NCI-H82 (cell line): ENCODE measurements around the gene FAM151B.
A peak's percentile ranks its signal among the peaks of the same experiment; 100 is the strongest.
"Not testable (repeated sequence)": the region's sequence is repeated elsewhere in the genome, so short reads cannot be mapped to it uniquely, and the experiment has no call there.

Source experiments
- DNase-seq: peaks from one replicate; lab custom pipeline; 2025; lab: John Stamatoyannopoulos, UW

FAM151B gene, protein sequence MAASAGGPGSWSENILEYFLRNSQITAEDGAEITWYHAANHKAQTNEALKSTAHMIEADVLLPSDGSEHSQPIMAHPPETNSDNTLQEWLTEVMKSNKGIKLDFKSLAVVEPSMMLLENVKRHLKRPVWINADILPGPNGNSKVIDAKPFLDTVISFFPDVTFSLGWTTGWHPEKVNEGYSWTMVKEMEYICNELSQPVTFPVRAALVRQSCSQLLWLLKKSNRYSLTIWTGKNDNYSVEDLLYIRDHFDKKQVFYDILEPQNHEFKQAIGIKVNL

DNA sequence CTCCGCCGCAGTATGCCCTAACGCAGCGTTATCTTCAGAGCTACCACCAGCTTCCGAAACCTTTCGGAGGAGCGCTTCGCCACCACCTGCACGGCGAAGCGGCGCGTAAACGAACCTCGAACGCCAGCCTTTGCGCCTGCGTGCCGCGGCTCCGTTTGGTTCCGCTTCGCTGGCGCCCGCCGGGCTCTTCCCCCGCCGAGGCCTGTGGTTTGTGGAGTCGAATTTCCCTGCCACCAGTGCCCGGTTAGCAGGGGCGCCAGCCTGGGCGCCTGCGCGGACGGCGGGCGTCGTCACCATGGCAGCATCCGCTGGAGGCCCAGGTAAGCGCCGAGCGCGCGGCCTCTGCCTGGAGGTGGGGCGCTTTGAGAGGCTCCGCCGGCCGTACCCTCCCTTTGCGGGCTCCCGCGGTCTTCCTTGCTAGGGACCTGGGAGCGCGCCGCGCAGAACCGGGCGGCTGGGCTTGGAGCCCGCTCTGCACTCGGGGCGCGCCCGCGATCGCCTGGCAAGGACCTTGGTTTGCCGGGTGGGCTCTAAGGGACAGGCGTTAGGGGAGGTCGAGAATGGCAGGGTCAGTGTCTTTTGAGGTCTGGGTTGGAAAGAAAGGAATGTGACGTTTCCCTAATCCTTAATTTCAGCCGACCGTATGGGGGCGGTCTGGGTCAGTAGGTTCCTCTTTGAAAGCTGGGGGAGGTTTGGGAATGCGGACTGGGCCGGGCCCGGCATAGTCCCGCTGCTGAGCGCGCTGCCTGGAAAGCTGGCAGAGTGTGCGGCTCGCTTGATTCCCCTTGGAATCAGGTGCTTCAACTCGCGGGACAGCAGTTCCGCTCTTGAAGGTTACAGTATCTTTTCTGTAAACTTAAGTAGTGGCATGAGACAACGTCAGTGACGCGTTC, at the start of gene FAM151B:
Gene FAM151B (plus strand): TSS at position 272 of the 893 bp plus-strand sequence. CDS start 24 bp downstream, at position 296.
- DNase-seq: peak; percentile 80

DNA sequence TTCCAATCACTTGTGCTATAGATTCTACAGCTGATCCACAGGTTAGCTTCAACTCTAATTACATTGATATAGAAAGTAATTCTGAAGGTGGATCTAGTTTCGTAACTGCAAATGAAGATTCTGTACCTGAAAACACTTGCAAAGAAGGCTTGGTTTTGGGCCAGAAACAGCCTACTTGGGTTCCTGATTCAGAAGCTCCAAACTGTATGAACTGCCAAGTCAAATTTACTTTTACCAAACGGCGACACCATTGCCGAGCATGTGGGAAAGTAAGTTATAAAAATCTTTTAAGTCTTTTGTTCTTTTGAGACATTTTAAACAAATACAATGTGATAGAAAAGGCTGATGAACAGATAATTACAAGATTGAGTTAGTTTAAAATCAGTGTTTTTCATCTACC, 49.2 kb upstream of the FAM151B start:
- DNase-seq: no peak

GRCh38 chr5:80439213-80439612, 48.7 kb upstream of the FAM151B start:
- no peak for DNase-seq

DNA sequence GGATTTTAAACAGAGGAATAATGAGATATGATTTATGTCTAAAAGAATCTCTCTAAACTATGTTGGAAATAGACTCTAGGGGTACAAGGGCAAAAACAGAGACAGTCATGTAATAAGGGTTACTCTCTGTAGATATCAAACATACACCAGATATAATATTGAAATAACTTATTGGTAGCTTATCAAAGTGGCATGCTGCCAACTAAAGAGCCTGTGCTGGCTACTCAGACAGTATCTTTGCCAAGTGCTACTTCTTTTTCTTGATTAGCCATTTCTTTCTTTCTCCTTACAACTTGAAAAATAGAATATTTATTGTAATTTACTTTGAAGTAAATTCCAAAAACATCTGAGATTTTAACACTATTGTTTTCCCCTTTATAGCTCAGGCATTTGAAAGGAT, 45.2 kb upstream of the FAM151B start:
- no peak for DNase-seq

GRCh38 chr5:80453366-80453765, 34.5 kb upstream of the FAM151B start:
- no peak for DNase-seq

GRCh38 chr5:80463269-80463668, 24.6 kb upstream of the FAM151B start:
- DNase-seq: no peak

DNA sequence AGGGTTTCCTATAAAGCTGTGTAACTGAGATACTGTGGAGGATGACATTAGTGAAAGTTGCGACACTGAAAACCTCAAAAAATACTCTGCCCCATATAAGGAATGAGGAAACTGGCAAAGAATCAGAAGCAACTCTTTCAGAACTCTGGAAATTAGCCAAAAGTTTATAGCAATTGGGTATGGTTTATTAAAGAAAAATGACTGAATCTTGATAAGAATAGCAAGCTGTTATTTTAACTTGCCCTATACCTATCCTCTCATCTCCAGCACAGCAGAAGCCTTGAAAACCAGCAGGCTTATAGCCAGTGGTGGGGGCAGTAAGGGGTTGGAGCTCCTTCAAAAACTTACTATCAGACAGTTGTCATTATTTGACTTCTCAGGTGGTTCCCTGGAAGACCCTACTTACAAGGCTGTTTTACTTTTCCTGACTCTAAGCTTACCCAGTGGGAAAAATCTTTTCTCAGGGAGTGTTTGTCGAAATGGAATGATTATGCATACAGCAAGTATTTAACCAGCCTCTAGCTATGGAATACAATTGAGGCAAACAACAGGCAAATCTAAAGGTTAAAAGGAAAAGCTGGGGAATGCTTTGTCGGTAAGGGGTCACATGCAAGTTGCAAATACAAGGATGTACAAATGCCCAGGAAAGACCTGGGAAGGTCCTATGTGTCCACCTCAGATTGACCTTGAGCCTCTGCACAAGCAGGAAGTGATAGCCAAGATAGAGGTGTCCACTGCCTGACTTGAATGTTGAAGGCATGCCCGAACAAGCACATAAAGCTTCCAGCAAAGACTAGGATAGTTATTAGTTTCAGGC, 21.0 kb upstream of the FAM151B start:
- no peak for DNase-seq

DNA sequence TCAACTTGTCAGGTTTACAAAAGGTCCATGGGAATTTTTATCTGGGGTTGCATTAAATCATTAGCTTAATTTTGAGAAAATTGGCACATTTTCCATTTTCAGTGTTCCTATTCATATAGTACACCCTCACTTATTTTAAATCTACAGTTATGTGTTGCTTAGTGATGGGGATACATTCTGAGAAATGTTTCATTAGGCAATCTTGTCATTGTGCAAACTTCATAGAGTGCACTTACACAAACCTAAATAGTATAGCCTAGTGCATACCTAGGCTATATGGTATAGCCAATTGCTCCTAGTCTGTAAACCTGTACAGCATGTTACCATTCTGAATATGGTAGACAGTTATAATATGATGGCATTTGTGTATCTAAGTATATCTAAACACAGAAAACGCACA, 19.8 kb upstream of the FAM151B start:
- no peak for DNase-seq

GRCh38 chr5:80470631-80471030, 17.3 kb upstream of the FAM151B start:
- DNase-seq: not testable (repeated sequence)

- no peak for DNase-seq
These were observed 13.0 kb upstream of the FAM151B start for GRCh38 chr5:80474929-80475328.

GRCh38 chr5:80479713-80480112, 8.2 kb upstream of the FAM151B start:
- DNase-seq: no peak

GRCh38 chr5:80480354-80480753, 7.5 kb upstream of the FAM151B start:
- DNase-seq: no peak

DNA sequence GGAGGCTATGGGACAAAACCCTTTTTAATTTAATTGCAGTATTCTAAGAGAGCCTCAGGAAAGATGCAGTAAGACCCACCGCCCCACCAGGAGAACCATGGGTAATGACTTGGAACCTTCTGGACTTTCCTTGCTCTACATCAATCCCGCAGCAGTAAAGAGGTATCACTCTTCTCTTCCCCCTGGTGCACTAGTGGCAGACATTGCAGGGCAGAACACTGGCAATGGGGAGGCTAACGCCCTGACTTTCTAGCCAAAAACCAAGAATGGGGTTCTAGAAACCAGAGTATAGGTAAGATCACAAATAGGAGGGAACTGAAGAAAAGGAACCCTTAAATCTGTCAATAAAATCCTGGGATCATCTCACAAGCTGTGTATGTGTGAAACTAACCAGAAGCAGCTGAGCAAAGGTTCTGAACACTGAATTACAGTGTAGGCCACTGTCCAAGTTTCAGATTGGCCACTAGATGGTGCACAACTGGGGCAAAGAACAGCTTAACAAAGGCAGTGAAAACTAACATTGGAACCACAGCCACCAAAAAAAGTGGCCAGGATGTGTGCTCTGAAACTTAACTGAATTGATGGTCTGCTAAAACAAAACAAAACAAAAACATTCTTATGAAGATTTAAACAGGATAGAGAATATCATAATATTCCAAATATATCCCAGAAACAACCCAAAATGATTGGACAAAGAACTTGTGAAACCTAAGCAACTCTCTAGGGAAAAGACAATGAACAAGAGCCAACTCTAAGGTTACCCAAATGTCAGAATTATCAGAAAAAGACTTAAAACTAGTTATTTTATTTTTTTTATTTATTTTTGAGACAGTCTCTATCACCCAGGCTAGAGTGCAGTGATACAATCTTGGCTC, 6.6 kb upstream of the FAM151B start:
- peak; percentile 52 for DNase-seq

DNA sequence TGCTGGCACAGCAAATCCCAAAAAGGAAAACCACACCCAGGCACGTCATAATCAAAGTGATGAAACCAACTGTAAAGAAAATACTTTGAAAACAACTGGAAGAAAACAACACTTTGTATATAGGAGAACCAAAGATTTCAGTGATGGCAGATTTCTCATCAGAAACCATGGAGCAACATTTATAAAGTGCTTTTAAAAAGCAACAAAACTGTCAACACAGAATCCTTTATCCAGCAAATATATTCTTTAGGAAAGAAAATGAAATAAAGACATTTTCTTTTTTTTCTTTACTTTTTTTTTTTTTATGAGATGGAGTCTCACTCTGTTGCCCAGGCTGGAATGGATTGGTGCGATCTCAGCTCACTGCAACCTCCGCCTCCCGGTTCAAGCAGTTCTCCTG, 5.3 kb upstream of the FAM151B start:
- DNase-seq: no peak

DNA sequence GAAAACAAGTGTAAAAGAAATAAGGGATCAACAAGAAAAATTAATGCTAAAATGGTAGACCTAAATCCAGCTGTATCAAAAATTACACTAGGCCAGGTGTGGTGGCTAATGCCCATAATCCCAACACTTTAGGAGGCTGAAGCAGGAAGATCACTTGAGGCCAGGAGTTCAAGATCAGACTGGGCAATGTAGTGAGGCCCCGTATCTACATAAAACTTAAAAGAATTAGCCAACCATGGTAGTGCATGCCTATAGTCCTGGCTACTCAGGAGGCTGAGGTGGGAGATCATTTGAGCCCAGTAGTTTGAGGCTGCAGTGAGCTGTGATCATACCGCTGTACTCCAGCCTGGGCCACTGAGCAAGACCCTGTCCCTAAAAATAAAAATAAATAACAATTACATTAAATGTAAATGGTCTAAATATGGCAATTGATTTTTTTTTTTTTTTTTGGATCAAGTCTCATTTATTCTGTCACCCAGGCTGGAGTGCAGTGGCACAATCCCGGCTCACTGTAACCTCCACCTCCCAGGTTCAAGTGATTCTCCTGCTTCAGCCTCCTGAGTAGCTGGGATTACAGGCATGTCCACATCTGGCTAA, 4.2 kb upstream of the FAM151B start:
- DNase-seq: no peak

DNA sequence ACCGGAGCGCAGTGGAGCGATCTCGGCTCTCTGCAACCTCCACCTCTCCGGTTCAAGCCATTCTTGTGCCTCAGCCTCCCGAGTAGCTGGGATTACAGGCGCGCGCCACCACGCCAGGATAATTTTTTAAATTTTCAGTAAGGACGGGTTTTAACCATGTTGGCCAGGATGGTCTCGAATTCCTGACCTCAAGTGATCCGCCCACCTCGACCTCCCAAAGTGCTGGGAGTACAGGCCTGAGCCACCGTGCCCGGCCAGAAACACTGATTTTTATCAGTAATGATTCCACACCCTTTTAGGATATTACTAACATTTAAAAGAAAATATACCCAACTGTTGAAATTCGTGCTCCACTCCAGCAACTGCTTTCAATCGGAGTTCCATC, 464 bp upstream of the FAM151B start:
- no peak for DNase-seq

DNA sequence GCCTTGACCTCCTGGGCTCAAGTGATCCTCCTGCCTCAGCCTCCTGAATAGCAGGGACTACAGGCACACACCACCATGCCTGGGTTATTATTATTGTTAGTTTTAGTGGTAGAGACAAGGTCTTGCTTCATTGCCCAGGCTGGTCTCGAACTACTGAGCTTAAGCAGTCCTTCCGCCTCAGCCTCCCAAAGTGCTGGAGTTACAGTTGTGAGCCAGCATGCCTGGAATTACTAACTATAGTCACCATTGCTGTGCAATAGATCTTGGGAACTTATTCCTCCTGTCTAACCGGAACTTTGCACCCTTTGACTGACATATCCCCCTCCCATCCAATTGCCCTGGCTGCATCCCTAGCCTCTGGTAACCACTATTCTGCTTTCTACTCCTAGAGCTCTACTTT, 3.4 kb downstream of the FAM151B start:
- no peak for DNase-seq

- no peak for DNase-seq
These were observed 4.8 kb downstream of the FAM151B start for GRCh38 chr5:80492741-80493140.

GRCh38 chr5:80493443-80493842, 5.5 kb downstream of the FAM151B start:
- not testable (repeated sequence) for DNase-seq

- no peak for DNase-seq
These were observed 8.0 kb downstream of the FAM151B start for GRCh38 chr5:80495891-80496290.

DNA sequence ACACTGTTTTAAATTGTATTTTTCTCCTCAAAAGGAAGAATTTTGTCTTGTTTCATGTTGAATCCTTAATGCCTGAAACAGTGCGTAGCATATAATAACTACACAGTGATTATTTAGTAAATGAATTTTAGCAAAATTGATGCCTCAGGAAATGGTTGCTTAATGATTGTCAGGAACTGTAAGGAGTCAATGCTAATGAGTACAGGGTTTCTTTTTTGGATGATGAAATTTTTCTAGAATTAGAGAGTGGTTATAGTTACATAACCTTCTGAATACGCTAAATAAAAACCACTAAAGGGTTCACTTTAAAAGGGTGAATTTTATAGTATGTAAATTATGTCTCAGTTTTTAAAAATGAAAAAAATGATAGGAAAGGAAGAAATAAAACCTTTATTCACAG, 14.9 kb downstream of the FAM151B start:
- no peak for DNase-seq
